Stimulated activated CD4-positive, alpha-beta T cell treated with anti-CD3 and anti-CD28 coated beads, Interleukin-12 subunit alpha, Interleukin-12 subunit beta, amount 100 ng/mL, for 24 hours (primary cell): ENCODE measurements around the gene RPL28.

Source experiments
- DNase-seq, 2 experiments: peaks; one replicate each; pipeline ENCODE4 v3.0.0-alpha.2; 2020; ENCODE audit warnings: low read depth in 2 of 2

Gene RPL28

DNA sequence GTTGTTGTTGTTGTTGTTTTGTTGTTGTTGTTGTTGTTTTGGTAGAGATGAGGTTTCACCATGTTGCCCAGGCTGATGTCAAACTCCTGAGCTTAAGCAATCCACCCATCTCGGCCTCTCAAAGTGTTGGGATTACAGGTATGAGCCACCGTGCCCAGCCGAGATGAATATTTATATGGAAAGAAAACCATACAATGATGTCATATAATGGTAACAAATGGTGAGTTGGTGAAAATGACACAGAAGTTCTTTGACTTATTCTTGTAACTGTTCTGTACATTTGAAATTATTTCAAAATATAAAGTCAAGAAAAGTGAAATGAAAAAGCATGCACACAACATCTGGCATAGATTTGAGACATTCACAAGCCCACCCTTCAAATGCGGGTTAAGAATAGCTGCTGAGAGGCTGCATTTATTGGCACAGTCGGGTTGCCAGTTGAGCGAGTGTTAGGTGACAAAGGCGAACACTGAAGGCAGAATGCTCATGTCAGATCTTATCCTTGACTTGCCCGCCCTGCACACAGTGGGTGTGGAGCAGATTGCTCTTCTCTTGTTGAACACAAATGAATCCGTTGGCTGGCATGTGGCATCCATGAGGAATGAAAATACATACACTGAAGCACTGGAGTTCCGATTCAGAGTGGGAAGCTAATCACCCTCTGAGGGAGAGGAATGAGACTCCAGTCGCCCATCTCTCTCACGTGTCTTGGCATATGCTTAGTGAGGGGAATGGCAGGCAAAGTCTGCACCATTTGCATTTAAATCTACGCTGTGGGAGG is 37.7 kb downstream of the RPL28 start:
- DNase-seq = no peak

DNA sequence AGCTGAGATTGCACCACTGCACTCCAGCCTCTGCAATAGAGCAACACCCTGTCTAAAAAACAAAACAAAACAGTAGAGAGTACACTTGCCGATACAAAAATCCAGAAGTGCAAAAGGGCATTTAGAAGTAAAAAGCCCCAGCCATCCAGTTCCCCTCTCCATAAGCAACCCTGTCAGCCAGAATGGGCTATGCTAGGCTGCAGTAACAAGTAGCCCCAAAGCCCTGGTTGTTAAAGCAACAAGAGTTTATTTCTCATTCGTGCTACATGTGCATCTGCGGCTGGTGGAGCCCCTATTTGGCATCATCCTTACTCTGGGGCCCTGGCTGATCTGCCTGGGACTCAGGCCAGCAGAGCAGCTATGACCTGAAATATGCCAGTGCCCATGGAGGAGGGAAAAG is 38.8 kb downstream of the RPL28 start:
- DNase-seq = no peak

DNA sequence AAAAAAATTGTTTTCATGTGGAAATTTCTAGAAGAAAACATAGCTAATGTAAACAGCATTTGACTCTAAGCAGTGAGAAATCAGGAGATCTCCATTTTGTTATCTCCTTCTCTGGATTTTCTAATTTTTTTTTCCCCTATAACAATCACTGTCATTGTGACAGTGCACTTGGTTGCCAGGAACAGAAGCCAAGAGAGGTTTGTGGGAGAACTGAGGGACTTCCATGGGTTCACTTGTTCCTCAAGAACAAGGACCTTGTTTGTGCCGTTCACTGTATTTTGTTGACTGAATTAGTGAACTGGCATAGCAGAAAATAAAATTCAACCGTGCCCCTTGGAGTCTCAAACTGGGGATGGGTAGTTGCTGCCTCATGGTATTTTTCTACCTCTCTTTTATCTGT is 40.3 kb downstream of the RPL28 start:
- DNase-seq = no peak

DNA sequence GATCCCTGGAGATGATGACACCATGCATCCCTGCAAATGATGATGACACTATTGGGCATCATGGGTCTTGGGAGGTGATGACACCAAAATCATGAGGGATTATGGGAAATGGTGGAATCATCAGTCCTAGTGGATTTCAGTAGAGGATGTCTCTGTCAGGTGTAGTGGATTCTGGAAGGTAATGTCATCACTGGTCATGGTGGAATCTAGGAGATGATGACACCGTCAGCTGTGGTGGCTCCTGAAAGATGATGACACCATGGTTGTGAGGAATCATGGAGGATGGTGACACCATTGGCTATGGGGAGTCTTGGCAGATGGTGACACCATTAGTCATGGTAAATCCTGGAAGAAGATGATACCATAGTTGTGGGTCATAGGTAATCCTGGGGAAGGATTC is 45.5 kb downstream of the RPL28 start:
- DNase-seq = no peak

DNA sequence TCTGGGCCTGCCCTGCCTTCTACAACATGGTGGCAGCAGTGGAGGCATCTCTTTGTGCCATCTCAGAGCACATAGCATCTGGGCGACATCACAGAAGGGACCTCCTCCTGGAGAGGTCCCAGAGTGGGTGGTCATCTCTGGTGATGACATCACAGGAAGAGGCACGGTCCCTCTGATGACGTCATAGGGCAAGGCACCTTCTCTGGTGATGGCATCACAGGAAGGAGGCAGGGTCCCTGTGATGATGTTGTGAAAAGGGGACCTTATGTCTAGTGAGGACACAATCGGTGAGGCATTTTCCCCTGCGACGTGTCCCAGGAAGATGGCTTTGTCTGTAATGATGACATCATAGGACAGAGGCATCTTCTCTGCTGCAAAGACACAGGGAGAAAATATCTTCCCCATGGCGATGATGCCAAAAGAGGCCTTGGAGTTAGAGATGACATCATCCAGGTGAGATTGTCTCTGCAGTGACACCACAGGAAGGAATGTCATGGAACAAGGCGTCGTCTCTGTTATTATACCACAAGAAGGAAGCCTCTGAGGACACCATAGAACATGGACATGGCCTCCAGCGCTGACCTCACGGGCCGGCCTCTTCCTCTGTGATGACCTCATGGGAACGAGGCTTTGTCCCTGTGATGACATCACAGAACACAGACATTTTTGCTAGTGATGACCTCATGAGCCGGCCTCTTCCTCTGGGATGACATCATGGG is 46.7 kb downstream of the RPL28 start:
- DNase-seq = no peak

DNA sequence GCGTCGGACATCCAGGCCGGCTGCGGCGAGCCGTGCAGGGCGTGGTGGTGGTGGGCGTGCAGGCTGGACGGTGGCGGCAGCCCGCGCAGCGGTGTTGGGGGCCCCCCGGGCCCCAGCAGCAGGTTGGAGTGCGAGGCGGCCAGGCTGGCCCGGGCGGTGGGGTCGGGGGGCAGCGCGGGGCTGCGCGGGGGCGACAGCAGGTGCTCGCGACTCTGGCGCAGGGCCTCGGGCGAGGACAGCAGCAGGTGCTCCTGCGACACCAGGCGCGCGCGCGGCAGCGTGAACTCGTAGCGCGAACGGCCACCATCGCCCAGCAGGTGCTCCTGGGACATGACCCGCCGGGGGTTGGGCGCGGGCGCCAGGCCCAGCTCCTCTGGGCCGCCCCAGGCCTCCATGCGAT is 47.6 kb downstream of the RPL28 start:
- DNase-seq = no peak

DNA sequence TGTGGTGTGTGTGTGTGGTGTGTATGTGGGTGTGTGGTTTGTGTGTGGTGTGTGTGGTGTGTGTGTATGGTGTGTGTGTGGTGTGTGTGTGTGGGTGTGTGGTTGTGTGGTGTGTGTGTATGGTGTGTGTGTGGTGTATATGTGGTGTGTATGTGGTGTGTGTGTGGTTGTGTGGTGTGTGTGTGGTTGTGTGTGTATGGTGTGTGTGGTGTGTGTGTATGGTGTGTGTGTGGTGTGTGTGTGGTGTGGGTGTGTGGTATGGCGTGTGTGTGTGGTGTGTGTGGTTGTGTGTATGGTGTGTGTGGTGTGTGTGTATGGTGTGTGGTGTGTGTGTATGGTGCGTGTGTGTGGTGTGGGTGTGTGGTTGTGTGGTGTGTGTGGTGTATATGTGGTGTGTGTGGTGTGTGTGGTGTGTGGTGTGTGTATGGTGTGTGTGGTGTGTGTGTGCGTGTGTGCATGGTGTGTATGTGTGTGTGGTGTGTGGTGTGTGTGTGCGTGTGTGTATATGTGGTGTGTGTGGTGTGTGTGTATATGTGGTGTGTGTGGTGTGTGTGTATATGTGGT is 48.7 kb downstream of the RPL28 start:
- DNase-seq = no peak

DNA sequence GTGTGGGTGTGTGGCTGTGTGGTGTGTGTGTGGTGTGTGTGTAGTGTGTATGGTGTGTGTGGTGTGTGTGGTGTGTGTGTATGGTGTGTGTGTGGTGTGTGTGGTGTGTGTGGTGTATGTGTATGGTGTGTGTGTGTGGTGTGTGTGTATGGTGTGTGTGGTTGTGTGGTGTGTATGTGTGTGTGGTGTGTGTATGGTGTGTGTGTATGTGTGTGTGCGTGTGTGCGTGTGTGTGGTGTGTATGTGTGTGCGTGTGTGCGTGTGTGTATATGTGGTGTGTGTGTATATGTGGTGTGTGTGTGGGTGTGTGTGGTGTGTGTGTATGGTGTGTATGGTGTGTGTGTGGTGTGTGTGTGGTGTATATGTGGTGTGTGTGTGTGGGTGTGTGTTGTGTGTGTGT is 49.3 kb downstream of the RPL28 start:
- DNase-seq = no peak

DNA sequence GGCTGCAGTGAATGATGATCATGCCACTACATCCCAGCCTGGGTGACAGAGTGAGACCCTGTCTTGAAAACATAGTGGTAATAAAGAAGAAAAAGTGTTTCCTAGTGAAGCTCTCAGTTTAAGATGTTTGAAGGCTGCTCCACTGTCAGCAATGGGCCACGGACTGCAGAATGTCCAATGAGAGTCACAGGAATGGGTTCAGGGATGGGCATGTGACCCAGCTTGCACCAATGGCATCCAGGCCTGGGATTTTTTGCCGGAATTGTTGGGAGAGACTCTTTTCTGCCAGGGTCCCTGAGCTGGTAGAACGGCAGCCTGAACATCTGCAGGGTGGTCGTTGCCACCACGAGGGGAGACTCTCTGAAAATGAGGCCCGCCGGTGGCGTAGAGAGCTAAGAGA is 51.1 kb downstream of the RPL28 start:
- no peak for DNase-seq

DNA sequence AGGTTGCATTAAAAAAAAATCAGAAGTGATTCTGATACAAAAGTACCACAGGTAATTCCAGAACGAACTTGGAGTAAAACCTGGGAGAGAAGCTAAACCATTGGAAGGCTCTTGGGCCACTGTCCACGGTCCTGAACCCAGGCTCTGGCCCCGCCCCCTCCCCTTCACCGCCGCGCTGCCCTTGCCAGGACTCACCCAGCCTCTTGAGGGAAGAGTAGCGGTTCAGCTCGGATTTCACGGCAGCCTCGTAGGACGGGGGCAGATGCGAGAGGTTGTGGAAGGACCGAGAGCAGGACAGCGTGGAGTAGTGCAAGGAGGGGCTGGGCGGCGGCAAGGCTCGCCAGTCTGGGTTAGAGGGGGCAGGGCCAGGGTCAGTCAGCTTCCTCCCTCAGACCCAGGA is 51.7 kb downstream of the RPL28 start:
- DNase-seq = no peak

DNA sequence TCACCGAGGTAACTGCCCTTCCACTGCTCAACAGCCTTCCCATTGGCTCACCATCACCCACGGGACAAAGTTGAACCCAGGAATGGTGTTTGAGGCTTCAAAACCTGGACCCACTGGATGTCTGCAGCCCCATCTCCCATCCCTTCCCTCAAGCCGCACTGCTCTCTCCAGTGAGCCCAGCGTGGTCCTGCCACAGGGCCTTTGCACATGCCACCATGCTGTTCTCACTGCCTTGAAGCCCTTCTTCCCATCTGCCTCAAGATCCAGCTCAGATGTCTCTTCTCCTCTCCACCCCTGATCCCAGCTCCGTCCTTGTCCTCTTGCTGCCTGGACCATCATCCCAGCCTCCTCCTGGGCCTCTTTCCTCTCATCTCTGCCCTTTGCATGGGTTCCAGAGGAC is 53.3 kb downstream of the RPL28 start:
- no peak for DNase-seq

DNA sequence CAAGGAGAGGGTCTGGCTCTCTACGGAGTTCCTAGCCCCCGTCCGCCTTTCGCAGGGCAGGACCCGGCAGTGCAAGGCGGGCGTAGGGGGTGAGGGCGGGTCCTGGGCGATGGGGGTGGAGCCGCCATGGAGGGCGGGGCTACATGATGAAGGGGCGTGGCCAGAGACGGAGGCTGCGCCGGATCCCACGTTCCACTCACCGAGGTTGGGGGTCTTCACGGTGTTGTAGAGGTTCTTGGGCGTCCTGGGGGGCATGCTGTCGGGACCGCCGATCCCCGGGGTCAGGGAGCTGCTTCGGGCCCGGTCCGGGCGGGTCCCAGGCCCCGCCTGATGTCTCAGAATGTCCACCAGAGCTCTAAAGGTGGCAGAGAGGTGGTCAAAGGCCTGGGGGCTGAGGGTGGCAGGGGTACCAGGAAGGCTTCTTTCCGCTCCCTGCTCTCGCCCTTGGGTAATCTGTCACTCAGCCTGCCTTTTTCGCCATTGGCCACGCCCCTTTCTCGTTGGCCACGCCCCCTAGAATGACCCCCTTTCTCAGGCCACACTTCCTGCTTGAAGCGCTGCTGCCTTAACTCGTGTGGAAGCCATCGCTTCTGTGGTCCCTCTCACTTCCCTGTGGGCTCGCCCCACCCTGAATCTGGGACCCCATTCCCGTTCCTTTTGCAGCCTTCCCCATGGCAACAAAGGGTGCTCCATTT is 54.8 kb downstream of the RPL28 start:
- no peak for DNase-seq

DNA sequence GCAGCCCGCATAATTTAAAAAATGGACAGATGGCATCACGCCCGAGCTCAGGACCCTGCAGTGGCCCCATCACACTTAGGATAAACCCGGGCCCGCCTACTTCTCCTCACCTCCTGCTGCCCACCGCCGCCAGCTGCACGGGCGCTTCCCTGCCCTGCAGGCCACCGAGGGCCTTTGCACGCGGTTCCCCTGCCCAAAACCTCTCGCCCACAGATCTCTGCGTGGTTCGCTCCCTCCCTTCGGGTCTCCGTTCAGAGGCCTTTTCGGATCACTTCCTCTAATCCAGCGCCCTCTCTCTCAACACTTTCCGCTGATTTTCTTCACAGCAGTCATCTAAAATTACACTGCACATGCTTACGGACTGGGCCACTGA is 55.6 kb downstream of the RPL28 start:
- no peak for DNase-seq

DNA sequence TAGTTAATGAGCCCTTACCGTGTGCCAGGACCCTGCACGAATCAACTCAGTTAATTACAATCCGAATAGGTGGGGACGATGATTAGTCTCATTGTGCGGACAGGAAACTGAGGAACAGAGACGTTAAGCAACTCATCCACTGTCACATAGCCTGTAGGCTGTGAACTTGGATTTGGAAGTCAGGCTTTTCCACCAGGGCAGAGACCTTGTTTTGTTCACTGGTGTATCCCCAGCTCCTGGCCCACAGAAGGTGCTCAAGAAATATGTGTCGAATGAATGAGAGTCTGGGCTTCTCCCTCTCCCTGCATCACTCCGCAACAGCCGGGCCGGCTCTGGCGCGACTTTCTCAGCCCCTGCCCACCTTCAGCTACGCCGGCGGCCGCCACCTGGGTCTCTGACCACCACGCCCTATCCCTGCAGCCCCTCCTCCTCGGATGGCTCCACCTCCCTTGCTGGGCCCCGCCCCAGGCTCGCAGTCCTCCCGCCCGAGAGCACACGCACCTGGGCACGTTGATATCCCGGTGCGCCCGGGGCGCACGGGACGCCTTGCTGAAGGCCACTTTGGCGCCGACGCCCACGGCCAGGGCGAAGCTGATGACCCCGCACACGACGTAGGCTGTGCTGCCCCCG is 56.1 kb downstream of the RPL28 start:
- no peak for DNase-seq

DNA sequence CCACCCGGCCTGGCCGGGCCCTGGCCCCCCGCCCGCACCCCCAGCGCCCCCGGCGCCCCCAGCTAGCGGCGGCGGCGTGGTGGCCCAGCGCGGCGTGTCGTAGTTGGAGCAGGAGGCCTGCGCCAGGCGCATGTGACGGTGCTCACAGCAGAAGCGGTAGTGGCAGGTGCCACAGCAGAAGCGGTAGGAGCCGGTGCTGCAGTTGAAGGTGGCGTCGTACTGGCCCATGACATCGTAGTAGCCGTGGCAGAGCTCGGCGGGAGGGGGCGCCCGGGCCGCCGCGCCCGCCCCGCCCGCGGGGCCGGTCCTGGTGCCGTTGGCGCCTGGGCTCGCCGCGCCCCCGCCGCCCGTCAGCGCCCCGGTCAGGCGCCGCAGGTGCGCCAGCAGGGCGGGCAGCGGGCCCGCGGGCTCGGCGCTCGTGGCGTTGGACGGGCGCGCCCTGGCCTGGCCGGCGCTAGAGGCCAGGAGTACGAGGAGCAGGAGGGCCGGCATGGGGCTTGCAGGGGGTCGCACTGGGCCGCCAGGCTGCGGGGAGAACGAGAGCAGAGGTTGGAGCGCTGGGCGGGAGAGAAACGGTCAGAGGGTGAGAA is 56.7 kb downstream of the RPL28 start:
- DNase-seq = no peak

DNA sequence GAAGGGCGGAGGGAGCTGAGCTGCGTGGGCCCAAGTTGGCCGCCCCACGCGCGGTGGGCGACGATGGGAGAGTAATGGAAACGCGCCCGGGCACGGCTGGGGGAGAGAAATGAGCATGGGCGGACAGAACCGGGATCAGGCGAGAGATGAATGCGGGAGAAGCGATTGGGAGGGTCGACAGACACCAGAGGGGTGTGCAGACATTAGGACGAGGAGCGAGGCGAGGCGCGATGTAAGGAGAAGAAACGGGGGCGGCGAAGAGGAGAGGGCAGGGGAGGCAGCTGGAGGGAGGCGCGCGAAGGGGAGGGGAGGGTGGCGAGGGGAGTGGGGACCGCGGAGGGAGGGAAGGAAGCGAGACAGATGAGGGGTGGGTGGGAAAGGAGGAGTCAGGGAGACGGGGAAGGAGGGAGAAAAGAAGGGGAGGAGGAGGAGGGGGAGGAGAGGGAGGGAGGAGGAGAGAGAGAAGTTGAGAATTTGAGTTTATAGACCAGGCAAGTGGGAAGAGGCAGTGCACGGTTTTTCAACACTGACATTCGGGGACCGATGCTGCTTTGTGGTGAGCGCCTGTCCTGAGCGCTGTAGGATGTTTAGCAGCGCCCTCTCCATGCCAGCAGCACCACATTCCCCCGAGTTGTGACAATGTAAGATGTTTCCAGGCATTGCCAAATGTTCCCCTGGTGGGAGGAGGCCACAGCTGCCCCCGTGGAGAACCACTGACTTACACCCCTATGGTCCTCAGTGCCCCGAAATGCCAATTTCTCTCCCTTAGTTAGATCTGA is 57.5 kb downstream of the RPL28 start, which contains the start of gene SHISA7:
Gene SHISA7, minus strand, starts transcription at position 256 of the 779 bp plus-strand sequence. CDS start 437 bp downstream, outside the sequence.
- no peak for DNase-seq

DNA sequence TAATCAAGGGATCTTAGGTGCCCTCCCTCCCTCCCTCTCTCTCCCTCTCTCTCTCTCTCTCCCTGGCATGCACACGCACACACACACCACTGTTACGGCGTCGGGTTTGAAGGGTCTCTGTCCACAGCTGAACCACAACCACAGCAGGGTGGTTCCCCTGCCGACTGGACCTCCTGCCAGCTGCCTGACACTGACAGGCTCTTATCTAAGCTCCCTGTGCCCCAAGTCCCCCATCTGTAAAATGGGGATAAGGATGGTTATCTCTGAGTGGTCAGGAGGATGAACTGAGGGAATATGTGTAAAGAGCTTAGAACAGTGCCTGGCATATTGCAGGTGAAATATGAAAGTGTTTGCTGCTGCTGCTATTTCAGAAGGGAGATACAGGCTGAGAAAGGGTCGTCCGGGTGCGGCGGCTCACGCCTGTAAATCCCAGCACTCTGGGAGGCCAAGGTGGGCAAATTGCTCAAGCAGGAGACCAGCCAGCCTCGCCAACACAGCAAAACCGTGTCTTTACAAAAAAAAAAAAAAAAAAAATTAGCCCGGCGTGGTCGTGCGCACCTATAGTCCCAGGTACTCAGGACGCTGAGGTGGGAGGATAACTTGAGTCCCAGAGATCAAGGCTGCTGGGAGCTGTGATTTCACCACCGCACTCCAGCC is 58.2 kb downstream of the RPL28 start:
- no peak for DNase-seq

DNA sequence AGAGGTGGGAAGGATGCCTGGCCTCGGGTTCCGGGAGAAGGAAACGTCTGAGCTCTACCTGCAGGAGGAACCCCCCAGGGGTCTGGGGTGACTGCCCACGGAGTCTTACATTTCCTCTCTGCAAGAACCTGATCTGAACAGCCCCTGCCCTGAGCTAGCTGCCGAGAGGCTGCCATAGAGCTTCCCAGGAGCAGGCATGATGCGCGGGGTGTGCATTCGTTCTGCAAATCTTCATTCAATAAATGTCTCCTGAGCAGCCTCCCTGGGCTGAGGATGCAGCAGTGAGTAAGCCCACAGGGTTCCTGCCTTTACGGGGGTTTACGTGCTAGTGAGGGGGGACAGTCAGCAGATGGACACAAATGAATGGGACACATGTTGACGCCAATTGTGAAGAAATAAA is 58.9 kb downstream of the RPL28 start:
- no peak for DNase-seq

DNA sequence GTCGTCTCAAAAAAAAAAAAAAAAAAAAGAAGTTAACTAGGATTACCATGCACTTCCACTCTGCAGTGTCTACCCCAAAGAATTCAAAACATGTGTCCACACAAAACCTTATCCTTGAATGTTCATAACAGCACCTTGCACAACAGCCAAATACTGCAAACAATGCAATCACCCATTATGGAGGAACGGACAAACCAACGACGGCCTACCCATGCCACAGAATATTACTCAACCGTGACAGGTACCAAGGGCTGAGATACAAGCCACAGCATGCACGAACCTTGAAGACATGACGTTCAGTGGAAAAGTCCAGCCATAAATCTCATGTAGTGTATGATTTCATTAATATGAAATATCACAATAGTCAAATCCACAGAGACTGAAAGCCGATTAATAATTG is 60.3 kb downstream of the RPL28 start:
- no peak for DNase-seq

DNA sequence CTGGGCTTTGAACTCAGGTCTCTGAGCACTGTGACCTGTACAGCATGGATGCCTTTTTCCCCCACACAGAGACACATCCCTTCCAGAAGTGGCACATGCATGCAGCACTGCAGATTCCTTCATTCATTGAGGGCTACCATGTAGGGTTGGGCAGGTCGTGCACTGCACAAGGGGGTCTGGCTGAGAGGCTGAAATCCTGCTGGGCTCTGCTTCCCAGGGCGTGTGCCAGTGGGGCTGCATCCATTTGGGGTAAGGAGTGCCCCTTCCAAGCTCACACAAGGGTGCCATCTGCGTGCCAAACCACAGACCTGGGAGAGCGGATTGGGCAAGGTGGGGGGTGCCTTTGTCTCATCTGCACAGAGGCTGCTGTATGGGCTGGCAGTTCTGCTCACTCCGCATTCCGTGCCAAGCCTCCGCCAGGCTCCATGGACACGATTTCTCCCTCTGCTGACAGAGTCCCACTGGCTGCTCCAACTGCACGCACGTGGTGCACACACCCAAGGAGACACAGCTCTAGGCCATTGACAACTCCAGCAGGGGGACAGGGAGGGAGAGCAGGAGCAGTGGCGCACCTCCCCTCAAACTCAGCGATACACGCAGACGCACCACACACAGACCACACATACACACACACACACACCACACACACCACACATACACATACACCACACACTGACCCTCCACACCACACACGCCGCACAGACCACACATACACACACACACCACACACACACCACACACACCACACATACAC is 61.9 kb downstream of the RPL28 start:
- DNase-seq = no peak
